Trophoblast cell (in vitro differentiated cells and primary cell): ENCODE measurements around the gene VPS39.

Experiments
- DNase-seq, 2 donors: peaks; one replicate each; pipeline ENCODE4 v3.0.0-alpha.2; 2016
- H2AFZ ChIP-seq: 2 replicates; pipeline ENCODE4 v1.6.1; 2013; ENCODE audit warnings: low read length, moderate library complexity, mild to moderate bottlenecking; ENCODE audit not compliant: insufficient read depth, poor library complexity
- H2AK5ac ChIP-seq: 2 replicates; pipeline ENCODE4 v1.6.1; 2013; ENCODE audit warnings: mild to moderate bottlenecking, low read length
- H2BK120ac ChIP-seq: 2 replicates; pipeline ENCODE4 v1.6.1; 2013; ENCODE audit warnings: low read length, mild to moderate bottlenecking, moderate library complexity; ENCODE audit not compliant: insufficient read depth, poor library complexity
- H2BK12ac ChIP-seq: 2 replicates; pipeline ENCODE4 v1.6.1; 2013; ENCODE audit warnings: mild to moderate bottlenecking, low read length, moderate library complexity
- H2BK5ac ChIP-seq: 2 replicates; pipeline ENCODE4 v1.6.1; 2013; ENCODE audit warnings: low read length, low read depth, moderate library complexity, mild to moderate bottlenecking; ENCODE audit not compliant: poor library complexity
- H3K14ac ChIP-seq: 2 replicates; pipeline ENCODE4 v1.6.1; 2013; ENCODE audit warnings: mild to moderate bottlenecking, low read length
- H3K18ac ChIP-seq: 2 replicates; pipeline ENCODE4 v1.6.1; 2013; ENCODE audit warnings: mild to moderate bottlenecking, low read length
- H3K23ac ChIP-seq: 2 replicates; pipeline ENCODE4 v1.6.1; 2013; ENCODE audit warnings: low read length
- H3K27ac ChIP-seq: 2 replicates; pipeline ENCODE4 v1.5.1; 2013; ENCODE audit warnings: low read depth, mild to moderate bottlenecking, inconsistent platforms, low read length, moderate library complexity
- H3K27me3 ChIP-seq: 2 replicates; pipeline ENCODE4 v1.6.1; 2013; ENCODE audit warnings: inconsistent platforms, mild to moderate bottlenecking, low read length, moderate library complexity; ENCODE audit not compliant: insufficient read depth
- H3K36me3 ChIP-seq, 2 experiments: 1 replicate in 1 of 2; 2 replicates in 1 of 2; pipeline ENCODE4 v1.6.1; 2013; ENCODE audit warnings: low read length in 2 of 2, mild to moderate bottlenecking in 2 of 2, moderate library complexity in 1 of 2; ENCODE audit not compliant: insufficient read depth in 2 of 2, control insufficient read depth in 1 of 2
- H3K4ac ChIP-seq: 2 replicates; pipeline ENCODE4 v1.6.1; 2013; ENCODE audit warnings: low read depth, mild to moderate bottlenecking, low read length, moderate library complexity
- H3K4me1 ChIP-seq, 2 experiments: 1 replicate in 1 of 2; 2 replicates in 1 of 2; pipeline ENCODE4 v1.6.1; 2013; ENCODE audit warnings: low read length in 2 of 2, mild to moderate bottlenecking in 2 of 2, moderate library complexity in 1 of 2; ENCODE audit not compliant: insufficient read depth in 2 of 2, control insufficient read depth in 1 of 2
- H3K4me2 ChIP-seq: 2 replicates; pipeline ENCODE4 v1.6.1; 2013; ENCODE audit warnings: inconsistent platforms, mild to moderate bottlenecking, low read length, moderate library complexity
- H3K4me3 ChIP-seq: 2 replicates; pipeline ENCODE4 v1.5.1; 2013; ENCODE audit warnings: mild to moderate bottlenecking, low read depth, low read length, inconsistent platforms
- H3K79me1 ChIP-seq: one replicate; pipeline ENCODE4 v1.6.1; 2013; ENCODE audit warnings: low read length
- H3K79me2 ChIP-seq: 2 replicates; pipeline ENCODE4 v1.6.1; 2013; ENCODE audit warnings: low read length, mild to moderate bottlenecking; ENCODE audit not compliant: control insufficient read depth, insufficient read depth, poor library complexity
- H3K9ac ChIP-seq: 2 replicates; pipeline ENCODE4 v1.6.1; 2013; ENCODE audit warnings: mild to moderate bottlenecking, low read length
- H3K9me3 ChIP-seq: 2 replicates; pipeline ENCODE4 v1.6.1; 2013; ENCODE audit warnings: low read depth, mild to moderate bottlenecking, control low read depth, inconsistent platforms, low read length; ENCODE audit not compliant: insufficient read depth
- H4K12ac ChIP-seq: 2 replicates; pipeline ENCODE4 v1.6.1; 2013; ENCODE audit warnings: low read depth, mild to moderate bottlenecking, low read length, moderate library complexity
- H4K8ac ChIP-seq: 2 replicates; pipeline ENCODE4 v1.6.1; 2013; ENCODE audit warnings: low read depth, mild to moderate bottlenecking, low read length, moderate library complexity
- H4K91ac ChIP-seq: one replicate; pipeline ENCODE4 v1.6.1; 2013; ENCODE audit warnings: low read depth, mild to moderate bottlenecking, low read length, moderate library complexity
- WGBS: extraction: QIAGEN DNeasy Blood & Tissue Kit; methylation state at CpG from one replicate; pipeline ENCODE4 v1.1.7; 2013; ENCODE audit warnings: missing lambda C conversion rate; ENCODE audit not compliant: insufficient read length, insufficient coverage; ENCODE audit errors: extremely low coverage; 5-methylcytosine and 5-hydroxymethylcytosine counted together

Gene VPS39

GRCh38 chr15:42228036-42228435 is 19.9 kb upstream of the VPS39 start:
- no peak overlapping the region for H2AFZ ChIP-seq
- no peaks in the 10 kb centered on the region for H3K79me2 ChIP-seq
- peaks cover 21 to 22% of the 10 kb centered on the region in 2 experiments for H3K36me3 ChIP-seq
- no peak overlapping the region for H3K14ac ChIP-seq
- no peak for DNase-seq
- no peak overlapping the region for H2BK120ac ChIP-seq
- no peak overlapping the region for H3K4ac ChIP-seq
- no peaks in the 10 kb centered on the region for H3K27me3 ChIP-seq
- no peaks in the 10 kb centered on the region for H3K9me3 ChIP-seq
- H3K4me2 ChIP-seq = no peak overlapping the region
- no peak overlapping the region for H2BK12ac ChIP-seq
- H3K79me1 ChIP-seq = no peaks in the 10 kb centered on the region
- no peak overlapping the region for H2AK5ac ChIP-seq
- no peak overlapping the region for H2BK5ac ChIP-seq
- H4K12ac ChIP-seq = no peak overlapping the region
- H3K23ac ChIP-seq = no peak overlapping the region
- no peak overlapping the region for H3K4me3 ChIP-seq
- no peak overlapping the region for H4K8ac ChIP-seq
- H3K9ac ChIP-seq = no peak overlapping the region
- no peak overlapping the region for H3K18ac ChIP-seq
- H3K27ac ChIP-seq = no peak overlapping the region
- H3K4me1 ChIP-seq = no peaks in the 10 kb centered on the region
- H4K91ac ChIP-seq = no peak overlapping the region
- WGBS = no CpG with 5 or more reads among the region's 1 CpG

GRCh38 chr15:42226648-42227047 is 18.5 kb upstream of the VPS39 start:
- Histone ChIP-seq H3K4ac (no peak overlapping the region), H3K79me2 (no peaks in the 10 kb centered on the region), H3K27me3 (no peaks in the 10 kb centered on the region), H3K36me3 (peaks cover 21 to 25% of the 10 kb centered on the region in 2 experiments), H2AK5ac (no peak overlapping the region), H3K4me3 (no peak overlapping the region), H4K91ac (no peak overlapping the region), H4K12ac (no peak overlapping the region), H3K79me1 (no peaks in the 10 kb centered on the region), H2BK120ac (no peak overlapping the region), H3K18ac (no peak overlapping the region), H3K4me1 (no peaks in the 10 kb centered on the region), H3K9ac (no peak overlapping the region), H2BK12ac (no peak overlapping the region), H3K27ac (no peak overlapping the region), H4K8ac (no peak overlapping the region), H3K23ac (no peak overlapping the region), H3K9me3 (no peaks in the 10 kb centered on the region), H2BK5ac (no peak overlapping the region), H3K14ac (no peak overlapping the region), H2AFZ (no peak overlapping the region), H3K4me2 (no peak overlapping the region)
- WGBS = no CpG with 5 or more reads among the region's 5 CpGs
- no peak for DNase-seq

GRCh38 chr15:42220216-42220615 is 12.1 kb upstream of the VPS39 start:
- no peak overlapping the region for H2BK120ac ChIP-seq
- H2AK5ac ChIP-seq = no peak overlapping the region
- WGBS = no CpG with 5 or more reads among the region's 2 CpGs
- no peak overlapping the region for H3K4me2 ChIP-seq
- H3K4me1 ChIP-seq = no peaks in the 10 kb centered on the region
- H3K27me3 ChIP-seq = no peaks in the 10 kb centered on the region
- no peak overlapping the region for H3K4me3 ChIP-seq
- H3K4ac ChIP-seq = no peak overlapping the region
- no peak overlapping the region for H3K23ac ChIP-seq
- no peak overlapping the region for H3K27ac ChIP-seq
- no peak overlapping the region for H2BK5ac ChIP-seq
- DNase-seq = no peak
- no peak overlapping the region for H4K12ac ChIP-seq
- H4K8ac ChIP-seq = no peak overlapping the region
- H3K14ac ChIP-seq = no peak overlapping the region
- no peak overlapping the region for H3K9ac ChIP-seq
- H3K9me3 ChIP-seq = no peaks in the 10 kb centered on the region
- H3K79me2 ChIP-seq = no peaks in the 10 kb centered on the region
- H2BK12ac ChIP-seq = no peak overlapping the region
- H4K91ac ChIP-seq = no peak overlapping the region
- no peak overlapping the region for H2AFZ ChIP-seq
- H3K79me1 ChIP-seq = no peaks in the 10 kb centered on the region
- H3K36me3 ChIP-seq = peaks cover 9 to 12% of the 10 kb centered on the region in 2 experiments
- no peak overlapping the region for H3K18ac ChIP-seq

GRCh38 chr15:42218953-42219592 is 11.0 kb upstream of the VPS39 start:
- no peak overlapping the region for H4K8ac ChIP-seq
- H3K18ac ChIP-seq = no peak overlapping the region
- no peaks in the 10 kb centered on the region for H3K4me1 ChIP-seq
- H3K27ac ChIP-seq = no peak overlapping the region
- no CpG with 5 or more reads among the region's 2 CpGs for WGBS
- no peak for DNase-seq
- H2BK12ac ChIP-seq = no peak overlapping the region
- no peak overlapping the region for H3K4ac ChIP-seq
- H3K4me3 ChIP-seq = no peak overlapping the region
- no peak overlapping the region for H4K91ac ChIP-seq
- no peak overlapping the region for H3K23ac ChIP-seq
- no peak overlapping the region for H2BK5ac ChIP-seq
- no peaks in the 10 kb centered on the region for H3K9me3 ChIP-seq
- no peak overlapping the region for H3K9ac ChIP-seq
- H3K4me2 ChIP-seq = no peak overlapping the region
- H3K79me1 ChIP-seq = no peaks in the 10 kb centered on the region
- H2AFZ ChIP-seq = no peak overlapping the region
- peaks cover 8 to 14% of the 10 kb centered on the region in 2 experiments for H3K36me3 ChIP-seq
- H3K79me2 ChIP-seq = no peaks in the 10 kb centered on the region
- no peaks in the 10 kb centered on the region for H3K27me3 ChIP-seq
- no peak overlapping the region for H3K14ac ChIP-seq
- H4K12ac ChIP-seq = no peak overlapping the region
- no peak overlapping the region for H2AK5ac ChIP-seq
- H2BK120ac ChIP-seq = no peak overlapping the region
